NCI-H460 (cell line): ENCODE measurements around the gene GP1BA. TPM values are rescaled to one million over a fixed set of nuclear protein-coding genes. Genes with fewer than 3 reads are reported as not detected.

ENCODE experiments used
- DNase-seq: peaks from one replicate; pipeline ENCODE4 v3.0.0-alpha.2; 2016; ENCODE audit warnings: low read depth; ENCODE audit errors: extremely low read depth
- small RNA-seq, 2 experiments: library from RNA; depleted of rRNA; stranded (forward); fragments of <200 nt; gene quantifications; one replicate each; pipeline ENCODE3, GENCODE V24; 2014
- total RNA-seq: library from RNA; depleted of rRNA; stranded (reverse); fragments of >200 nt; shearing (Covaris generic); gene quantifications from 2 replicates; pipeline ENCODE4 v1.2.3, GENCODE V29; 2014; rRNA removed

Gene GP1BA
- total RNA-seq, 1 experiment from 2014 or later, result not detected

DNA sequence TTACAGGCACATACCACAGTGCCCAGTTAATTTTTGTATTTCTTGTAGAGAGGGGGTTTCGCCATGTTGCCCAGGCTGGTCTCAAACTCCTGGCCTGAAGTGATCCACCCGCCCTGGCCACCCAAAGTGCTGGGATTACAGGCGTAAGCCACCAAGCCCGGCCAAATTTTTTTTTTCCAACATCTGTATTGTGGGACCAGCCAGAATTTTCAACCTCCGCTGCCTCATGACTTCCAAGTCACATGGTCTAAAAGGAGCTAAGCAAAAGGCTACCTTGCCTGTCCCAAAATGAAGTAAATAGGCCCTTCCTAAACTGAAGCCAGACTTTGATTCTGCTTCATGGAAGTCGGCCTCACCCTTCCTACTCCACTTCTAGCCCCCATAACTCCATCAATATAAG, 39.7 kb downstream of the GP1BA start:
- no peak for DNase-seq

DNA sequence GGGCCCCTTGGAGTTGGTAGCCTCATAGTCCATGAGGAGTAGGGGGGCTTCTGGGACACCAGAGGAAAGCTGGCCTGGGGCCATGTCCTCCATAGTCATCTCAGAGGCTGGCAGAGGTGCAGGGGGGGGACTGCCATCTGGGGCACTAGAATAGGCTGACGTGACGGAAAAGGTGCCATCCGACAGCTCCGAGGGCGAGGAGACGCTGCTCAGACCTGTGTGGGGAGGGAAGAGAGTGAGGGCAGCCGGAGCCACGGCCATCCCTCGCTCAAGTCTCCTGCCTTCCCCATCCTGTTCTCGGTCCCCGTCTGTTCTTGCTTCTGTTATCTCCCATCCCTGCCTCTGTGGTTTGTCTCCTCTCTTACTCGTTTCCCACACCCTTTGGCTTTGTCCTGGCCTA, 40.2 kb downstream of the GP1BA start:
- no peak for DNase-seq

DNA sequence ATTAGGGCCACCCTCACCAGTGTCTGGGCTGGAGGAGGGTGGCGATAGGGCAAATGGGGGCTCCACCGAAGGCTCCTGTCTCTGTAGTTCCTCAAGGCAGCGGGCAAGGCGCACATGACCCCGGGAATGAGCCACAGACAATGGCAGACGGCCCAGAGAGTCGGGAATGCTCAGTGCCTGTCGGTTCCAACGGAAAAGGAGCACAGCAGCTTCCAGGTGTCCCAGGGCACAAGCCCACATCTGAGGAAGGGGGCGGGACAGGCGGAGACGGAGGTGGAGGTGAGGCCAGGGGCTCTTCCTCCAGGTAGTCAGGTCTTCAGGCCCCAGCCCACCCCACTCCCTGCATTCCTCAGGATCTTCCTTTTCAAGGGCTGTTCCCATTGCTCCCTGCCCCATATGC, 40.7 kb downstream of the GP1BA start:
- no peak for DNase-seq

- no peak for DNase-seq
These were observed 41.4 kb downstream of the GP1BA start for GRCh38 chr17:4973256-4974114.

GRCh38 chr17:4974115-4974670, 42.1 kb downstream of the GP1BA start:
- no peak for DNase-seq

GRCh38 chr17:4978726-4979125, 46.6 kb downstream of the GP1BA start:
- DNase-seq, result no peak

- DNase-seq, result peak; percentile 54
These were observed 48.7 kb downstream of the GP1BA start for GRCh38 chr17:4980644-4981216.

- no peak for DNase-seq
These were observed 50.2 kb downstream of the GP1BA start for GRCh38 chr17:4982305-4982704.

Small RNA genes lying within 50 kb of the gene (small RNA-seq; reads per million reads assigned to genes)
- gene MIR6864, result 0 to 0.06 reads per million in 2 experiments
- 0 reads per million in 2 experiments for gene MIR6865

Other genes starting within 250 kb of the GP1BA start
- gene PELP1, start 228.1 kb upstream of the GP1BA start, total RNA-seq, result 58.2 and 61.8 TPM in 2 replicates
- gene ARRB2, start 221.6 kb upstream of the GP1BA start, total RNA-seq, result 28.8 and 32.9 TPM in 2 replicates
- gene MED11, start 200.8 kb upstream of the GP1BA start, total RNA-seq, result 21.8 and 24.3 TPM in 2 replicates
- gene ZMYND15, start 192.4 kb upstream of the GP1BA start, total RNA-seq, result 0.22 and 0.23 TPM in 2 replicates
- gene CXCL16, start 192.3 kb upstream of the GP1BA start, total RNA-seq, result 16.2 and 18.0 TPM in 2 replicates
- not detected in 2 replicates for gene TM4SF5, start 160.4 kb upstream of the GP1BA start, total RNA-seq
- not detected in 2 replicates for gene VMO1, start 145.9 kb upstream of the GP1BA start, total RNA-seq
- not detected in 2 replicates for gene GLTPD2, start 143.3 kb upstream of the GP1BA start, total RNA-seq
- gene PSMB6, start 136.1 kb upstream of the GP1BA start, total RNA-seq, result 141 and 171 TPM in 2 replicates
- gene PLD2, start 125.1 kb upstream of the GP1BA start, total RNA-seq, result 9.7 and 14.8 TPM in 2 replicates
- 19.4 and 19.8 TPM in 2 replicates for gene MINK1, start 98.9 kb upstream of the GP1BA start, total RNA-seq
- 0.59 and 0.63 TPM in 2 replicates for gene C17orf107, start 32.7 kb upstream of the GP1BA start, total RNA-seq
- gene CHRNE, start 29.2 kb upstream of the GP1BA start, total RNA-seq, result not detected in 2 replicates
- gene SLC25A11, start 7.8 kb downstream of the GP1BA start, total RNA-seq, result 53.4 and 54.3 TPM in 2 replicates
- 59.5 and 62.7 TPM in 2 replicates for gene RNF167, start 8.0 kb downstream of the GP1BA start, total RNA-seq
- gene PFN1, start 16.3 kb downstream of the GP1BA start, total RNA-seq, result 960 and 1,088 TPM in 2 replicates
- 5.4 and 7.5 TPM in 2 replicates for gene ENO3, start 18.8 kb downstream of the GP1BA start, total RNA-seq
- gene SPAG7, start 35.5 kb downstream of the GP1BA start, total RNA-seq, result 56.0 and 57.1 TPM in 2 replicates
- gene CAMTA2, start 55.4 kb downstream of the GP1BA start, total RNA-seq, result 54.5 and 59.9 TPM in 2 replicates
- gene INCA1, start 65.2 kb downstream of the GP1BA start, total RNA-seq, result not detected in 2 replicates
- gene KIF1C, start 65.7 kb downstream of the GP1BA start, total RNA-seq, result 50.3 and 52.6 TPM in 2 replicates
- gene SLC52A1, start 103.1 kb downstream of the GP1BA start, total RNA-seq, result 0.12 and 0.35 TPM in 2 replicates
- gene ZFP3, start 146.2 kb downstream of the GP1BA start, total RNA-seq, result not detected in 2 replicates
- 15.5 and 17.3 TPM in 2 replicates for gene ZNF232, start 179.6 kb downstream of the GP1BA start, total RNA-seq
- gene USP6, start 183.8 kb downstream of the GP1BA start, total RNA-seq, result not detected in 2 replicates